K562 (cell line): Measurements from ENCODE around the gene DHRS12. TPM values are rescaled to one million over a fixed set of nuclear protein-coding genes. Genes with fewer than 3 reads are reported as not detected.

ENCODE experiments used
- ATAC-seq: fragments of 200-7000 bp; cut with Tn5 transposase; 3 replicates; pipeline ENCODE4 v1.9.1; 2020; ENCODE audit warnings: moderate library complexity
- BruUV-seq: library from RNA; stranded (reverse); fragments of 400-500 nt; replicated peaks from 2 replicates; lab custom pipeline; 2021; lab: Mats Ljungman, UMichigan
- CTCF ChIA-PET: fragments of 300-600 bp; formaldehyde crosslinking; extraction: SDS; loops from one replicate; lab custom pipeline; 2021; ENCODE audit warnings: low intra/inter-chr PET ratio; lab: Yijun Ruan, JAX
- POLR2A ChIA-PET: fragments of 300-600, 350-650 bp; sonication (Branson Sonifier 250); formaldehyde crosslinking; extraction: SDS; loops from one replicate; lab custom pipeline; 2021; ENCODE audit warnings: antibody characterized with exemption, inconsistent platforms; lab: Yijun Ruan, JAX
- DNase-seq, 4 experiments: peaks; one replicate each; pipeline versions ENCODE4 v3.0.0 to v3.0.0-alpha.2; 2011 to 2018; ENCODE audit warnings: low spot score in 3 of 4, mixed read lengths in 3 of 4; ENCODE audit errors: extremely low read depth in 1 of 4
- FAIRE-seq: peaks from 2 replicates; lab custom pipeline; 2011; peaks lifted over from hg19 to GRCh38; lab: Jason Lieb, UNC
- H2AFZ ChIP-seq: 2 replicates; pipeline ENCODE4 v1.6.0; 2011; ENCODE audit warnings: low read depth, low read length, control low read depth, inconsistent platforms
- H3K27ac ChIP-seq: fragments of 200-600 bp; 3 replicates; pipeline ENCODE4 v1.8.0; 2011; ENCODE audit warnings: low read depth, mild to moderate bottlenecking, control low read depth, inconsistent platforms, low read length, moderate library complexity, mixed read lengths; ENCODE audit errors: extremely low read depth
- H3K27me3 ChIP-seq, 2 experiments: fragments of 300-600 bp in 1 of 2; 2 replicates in 1 of 2; 3 replicates in 1 of 2; pipeline versions ENCODE4 v1.6.0 to v1.8.0; 2011; ENCODE audit warnings: inconsistent platforms in 2 of 2, low read length in 2 of 2, mild to moderate bottlenecking in 1 of 2, mixed read lengths in 1 of 2, moderate library complexity in 1 of 2; ENCODE audit not compliant: control insufficient read depth in 2 of 2, insufficient read depth in 2 of 2
- H3K36me3 ChIP-seq: fragments of 300-600 bp; 3 replicates; pipeline ENCODE4 v1.8.0; 2011; ENCODE audit warnings: mild to moderate bottlenecking, low read length, inconsistent platforms; ENCODE audit not compliant: control insufficient read depth, insufficient read depth
- H3K4me1 ChIP-seq, 2 experiments: fragments of 200-600 bp in 1 of 2; replicated peaks in 1 of 2; 2 replicates in 1 of 2; 3 replicates in 1 of 2; pipeline versions ENCODE4 v1.5.1 to v1.8.0; 2011; ENCODE audit warnings: inconsistent platforms in 2 of 2, low read length in 2 of 2, mild to moderate bottlenecking in 1 of 2, mixed read lengths in 1 of 2, moderate library complexity in 1 of 2; ENCODE audit not compliant: control insufficient read depth in 2 of 2, insufficient read depth in 2 of 2
- H3K4me2 ChIP-seq: 2 replicates; pipeline ENCODE4 v1.6.1; 2011; ENCODE audit warnings: low read length, control low read depth, inconsistent platforms, mixed read lengths; ENCODE audit not compliant: insufficient read depth
- H3K4me3 ChIP-seq: fragments of 200-600 bp; sonication (generic), shearing (Covaris generic); 2 replicates; pipeline ENCODE4 v1.5.1; 2016; ENCODE audit warnings: control low read depth, inconsistent platforms
- H3K79me2 ChIP-seq: fragments of 200-600 bp; 3 replicates; pipeline ENCODE4 v1.8.0; 2011; ENCODE audit warnings: low read length, inconsistent platforms; ENCODE audit not compliant: control insufficient read depth, insufficient read depth
- H3K9ac ChIP-seq, 2 experiments: 2 replicates each; pipeline versions ENCODE4 v1.6.0 to v1.6.1; 2011; ENCODE audit warnings: low read depth in 2 of 2, low read length in 2 of 2, control low read depth in 1 of 2, inconsistent platforms in 1 of 2, mild to moderate bottlenecking in 1 of 2, mixed read lengths in 1 of 2; ENCODE audit not compliant: insufficient read depth in 1 of 2
- H3K9me1 ChIP-seq: one replicate; pipeline ENCODE4 v1.6.0; 2011; ENCODE audit warnings: inconsistent platforms, mild to moderate bottlenecking, low read length, moderate library complexity; ENCODE audit not compliant: control insufficient read depth, insufficient read depth
- H3K9me3 ChIP-seq: replicated peaks from 2 replicates; pipeline ENCODE4 v1.5.1; 2011; ENCODE audit warnings: low read depth, low read length, inconsistent platforms; ENCODE audit not compliant: control insufficient read depth, insufficient read depth
- H4K20me1 ChIP-seq: replicated peaks from 2 replicates; pipeline ENCODE4 v1.6.1; 2011; ENCODE audit warnings: low read length, inconsistent platforms, mixed read lengths; ENCODE audit not compliant: control insufficient read depth, insufficient read depth
- BHLHE40 ChIP-seq: IDR thresholded peaks from 2 replicates; pipeline ENCODE4 v1.6.1; 2011; ENCODE audit warnings: low read length, improper control_type of control experiment
- CREB1 ChIP-seq, 2 experiments: sonication (generic) in 1 of 2; formaldehyde crosslinking in 1 of 2; IDR thresholded peaks; 2 replicates each; pipeline versions ENCODE4 v1.6.1 to v1.8.0; 2012 to 2022; ENCODE audit warnings: inconsistent platforms in 1 of 2, mild to moderate bottlenecking in 1 of 2, missing genetic modification reagents in 1 of 2, moderate library complexity in 1 of 2
- CREB5 ChIP-seq: fragments of 250-450 bp; sonication (Bioruptor Pico); IDR thresholded peaks from 2 replicates; pipeline ENCODE4 v1.5.0; 2020; ENCODE audit warnings: mild to moderate bottlenecking
- HSF4 ChIP-seq: fragments of 250-450 bp; sonication (Bioruptor Pico); IDR thresholded peaks from 2 replicates; pipeline ENCODE4 v2.1.2; 2022; ENCODE audit warnings: mild to moderate bottlenecking, moderate library complexity, borderline replicate concordance
- MYNN ChIP-seq, 2 experiments: sonication (generic); formaldehyde crosslinking in 1 of 2; IDR thresholded peaks; 2 replicates each; pipeline versions ENCODE4 v1.5.0 to v1.6.1; 2016 to 2020; ENCODE audit warnings: antibody characterized with exemption in 1 of 2, missing genetic modification reagents in 1 of 2
- SIN3A ChIP-seq, 2 experiments: fragments of 150-350 bp in 1 of 2; IDR thresholded peaks; 2 replicates each; pipeline ENCODE4 v1.6.1; 2011 to 2016; ENCODE audit warnings: borderline replicate concordance in 2 of 2, low read depth in 2 of 2, low read length in 2 of 2, mild to moderate bottlenecking in 2 of 2, moderate library complexity in 2 of 2; ENCODE audit not compliant: control insufficient read depth in 1 of 2
- TCFL5 ChIP-seq: fragments of 250-450 bp; sonication (Bioruptor Pico); conservative IDR thresholded peaks from 2 replicates; pipeline ENCODE4 v1.6.1; 2021; ENCODE audit warnings: mild to moderate bottlenecking, moderate library complexity, matching md5 sums
- ZNF253 ChIP-seq: fragments of 250-450 bp; sonication (Bioruptor Pico); conservative IDR thresholded peaks from 2 replicates; pipeline ENCODE4 v1.6.1; 2021; ENCODE audit warnings: mild to moderate bottlenecking
- ZNF431 ChIP-seq: sonication (generic); formaldehyde crosslinking; IDR thresholded peaks from 2 replicates; pipeline ENCODE4 v1.8.0; 2022; ENCODE audit warnings: mild to moderate bottlenecking, missing genetic modification reagents
- ZNF57 ChIP-seq: fragments of 450-650 bp; formaldehyde crosslinking; IDR thresholded peaks from 2 replicates; pipeline ENCODE4 v1.4.0; 2020; ENCODE audit warnings: mild to moderate bottlenecking, moderate library complexity
- WGBS: fragments of 100-300 bp; shearing (Covaris generic); methylation state at CpG from one replicate; pipeline ENCODE4 v1.1.6; 2016; ENCODE audit warnings: low coverage, mixed read lengths; ENCODE audit not compliant: insufficient coverage; ENCODE audit errors: missing lambda C conversion rate; 5-methylcytosine and 5-hydroxymethylcytosine counted together
- in situ Hi-C: fragments of 300-500 bp; cut with MboI; formaldehyde crosslinking; loops from 4 replicates; pipeline ENCODE4 v1.15.0; 2018; ENCODE audit warnings: inconsistent platforms, mixed read lengths
- intact Hi-C: fragments of 100-400 bp; cut with micrococcal nuclease; formaldehyde crosslinking; loops from 2 replicates; pipeline ENCODE4 v1.14.2; 2022
- polyA plus RNA-seq, 8 experiments: library from polyadenylated mRNA; depleted of rRNA in 4 of 8; stranded (reverse) in 5 of 8; unstranded in 3 of 8; fragments of >200 nt; fragmentation: Nextera tagmentation in 2 of 8; fragmentation: Illumina TruSeq in 1 of 8; extraction: Ambion mirVana in 2 of 8; extraction: Trizol in 1 of 8; gene quantifications; 2 replicates each; pipeline versions ENCODE4 v1.2.1 to v1.2.3, GENCODE V29; 2011 to 2014; ENCODE audit warnings: inconsistent platforms in 1 of 8, missing spikeins in 1 of 8
- total RNA-seq, 7 experiments: library from RNA; depleted of rRNA in 6 of 7; stranded (reverse); fragments of >200 nt in 6 of 7; fragmentation: Illumina TruSeq in 2 of 7; extraction: Trizol in 2 of 7; gene quantifications; 2 replicates each; pipeline versions ENCODE4 v1.2.1 to v1.2.3, GENCODE V29; 2011 to 2021; ENCODE audit warnings: low replicate concordance in 1 of 7
- TF ChIP-seq, protein P1 (sequence below): IDR thresholded peaks from 2 replicates; pipeline ENCODE4 v1.6.1; 2011; ENCODE audit not compliant: insufficient read length; ENCODE audit errors: extremely low read depth
- TF ChIP-seq, protein P2 (sequence below): sonication (generic); formaldehyde crosslinking; IDR thresholded peaks from 2 replicates; pipeline ENCODE4 v1.5.0; 2020; ENCODE audit warnings: missing genetic modification reagents

The DHRS12 gene
- total and polyA plus RNA-seq, 9 of the 15 experiments (the other 6 are each of a cell fraction or from before 2014, with no cell fraction given): 0.62 to 2.7 (median 0.98) TPM

DNA sequence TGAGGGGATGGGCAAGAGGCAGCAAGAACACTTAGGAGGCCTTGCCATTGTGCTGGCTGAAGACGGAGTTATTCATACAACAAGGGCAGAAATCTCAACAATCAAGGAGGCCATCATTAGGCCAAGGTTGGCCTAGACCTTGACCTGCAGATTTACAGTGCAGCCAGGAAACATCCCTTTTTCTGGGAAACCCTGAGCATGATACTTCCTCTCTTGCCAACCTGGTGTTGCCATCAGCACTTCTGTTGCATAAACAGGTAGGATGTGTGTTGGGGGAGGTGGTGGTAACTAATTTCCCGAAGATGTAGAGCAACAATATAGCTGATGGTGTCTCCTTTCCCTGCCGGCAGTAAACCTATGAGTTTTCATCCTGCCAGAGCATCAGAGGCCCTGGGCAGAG, 33.1 kb upstream of the DHRS12 start (continued):
- TF ChIP-seq MYNN (IDR thresholded peaks at IDR 0.05): no peak
- no peak for TF ChIP-seq MYNN (CRISPR knock-in tag; IDR thresholded peaks at IDR 0.05)
- TF ChIP-seq, all 486 proteins: peak for 0

GRCh38 chr13:51834581-51835171, 30.7 kb upstream of the DHRS12 start:
- no TSS peak for BruUV-seq
- TF ChIP-seq CREB5 (no peak), HSF4 (CRISPR knock-in tag) (no peak), SIN3A (IDR thresholded peaks at IDR 0.05; ENCODE audit: borderline replicate concordance in 2 of 2, control insufficient read depth in 1 of 2, low read depth in 2 of 2, low read length in 2 of 2) (no peak), ZNF57 (CRISPR knock-in tag) (no peak), ZNF431 (CRISPR knock-in tag) (no peak), BHLHE40 (no peak), ZNF253 (CRISPR knock-in tag) (no peak), CREB1 (IDR thresholded peaks at IDR 0.05) (no peak), CREB1 (CRISPR knock-in tag; IDR thresholded peaks at IDR 0.05) (no peak), TCFL5 (CRISPR knock-in tag) (no peak)
- TF ChIP-seq, protein P1, sequence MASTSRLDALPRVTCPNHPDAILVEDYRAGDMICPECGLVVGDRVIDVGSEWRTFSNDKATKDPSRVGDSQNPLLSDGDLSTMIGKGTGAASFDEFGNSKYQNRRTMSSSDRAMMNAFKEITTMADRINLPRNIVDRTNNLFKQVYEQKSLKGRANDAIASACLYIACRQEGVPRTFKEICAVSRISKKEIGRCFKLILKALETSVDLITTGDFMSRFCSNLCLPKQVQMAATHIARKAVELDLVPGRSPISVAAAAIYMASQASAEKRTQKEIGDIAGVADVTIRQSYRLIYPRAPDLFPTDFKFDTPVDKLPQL: no peak
- TF ChIP-seq, protein P2, sequence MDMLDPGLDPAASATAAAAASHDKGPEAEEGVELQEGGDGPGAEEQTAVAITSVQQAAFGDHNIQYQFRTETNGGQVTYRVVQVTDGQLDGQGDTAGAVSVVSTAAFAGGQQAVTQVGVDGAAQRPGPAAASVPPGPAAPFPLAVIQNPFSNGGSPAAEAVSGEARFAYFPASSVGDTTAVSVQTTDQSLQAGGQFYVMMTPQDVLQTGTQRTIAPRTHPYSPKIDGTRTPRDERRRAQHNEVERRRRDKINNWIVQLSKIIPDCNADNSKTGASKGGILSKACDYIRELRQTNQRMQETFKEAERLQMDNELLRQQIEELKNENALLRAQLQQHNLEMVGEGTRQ: no peak
- intact Hi-C loops: no loop called here
- Histone ChIP-seq H3K9ac (no peak overlapping the region), H3K4me1 (no peaks in the 10 kb centered on the region; a peak in 1 of 5 replicates), H3K4me2 (no peak overlapping the region), H2AFZ (no peak overlapping the region), H3K9me3 (no peaks in the 10 kb centered on the region), H3K4me3 (no peak overlapping the region), H3K27me3 (peaks cover 2 to 16% of the 10 kb centered on the region in 2 experiments; a peak in 2 of 5 replicates), H3K36me3 (no peaks in the 10 kb centered on the region), H3K79me2 (no peaks in the 10 kb centered on the region), H3K27ac (no peak overlapping the region), H4K20me1 (no peaks in the 10 kb centered on the region), H3K9me1 (no peaks in the 10 kb centered on the region)
- DNase-seq (no peak), ATAC-seq (no peak), FAIRE-seq (no peak)
- ChIA-PET POLR2A (no interaction called here), CTCF (no interaction called here)
- in situ Hi-C loops: no loop called here
- WGBS: 10% methylated on average over 6 of the region's 7 CpGs
